ENCODE measurements around the gene CACNA1A. TPM values are rescaled to one million over a fixed set of nuclear protein-coding genes. Genes with fewer than 3 reads are reported as not detected.
"Not testable (repeated sequence)": the region's sequence is repeated elsewhere in the genome, so short reads cannot be mapped to it uniquely, and the experiment has no call there.

CACNA1A gene
- total RNA-seq, 1 donor from 2014 or later = 0.05 TPM

DNA sequence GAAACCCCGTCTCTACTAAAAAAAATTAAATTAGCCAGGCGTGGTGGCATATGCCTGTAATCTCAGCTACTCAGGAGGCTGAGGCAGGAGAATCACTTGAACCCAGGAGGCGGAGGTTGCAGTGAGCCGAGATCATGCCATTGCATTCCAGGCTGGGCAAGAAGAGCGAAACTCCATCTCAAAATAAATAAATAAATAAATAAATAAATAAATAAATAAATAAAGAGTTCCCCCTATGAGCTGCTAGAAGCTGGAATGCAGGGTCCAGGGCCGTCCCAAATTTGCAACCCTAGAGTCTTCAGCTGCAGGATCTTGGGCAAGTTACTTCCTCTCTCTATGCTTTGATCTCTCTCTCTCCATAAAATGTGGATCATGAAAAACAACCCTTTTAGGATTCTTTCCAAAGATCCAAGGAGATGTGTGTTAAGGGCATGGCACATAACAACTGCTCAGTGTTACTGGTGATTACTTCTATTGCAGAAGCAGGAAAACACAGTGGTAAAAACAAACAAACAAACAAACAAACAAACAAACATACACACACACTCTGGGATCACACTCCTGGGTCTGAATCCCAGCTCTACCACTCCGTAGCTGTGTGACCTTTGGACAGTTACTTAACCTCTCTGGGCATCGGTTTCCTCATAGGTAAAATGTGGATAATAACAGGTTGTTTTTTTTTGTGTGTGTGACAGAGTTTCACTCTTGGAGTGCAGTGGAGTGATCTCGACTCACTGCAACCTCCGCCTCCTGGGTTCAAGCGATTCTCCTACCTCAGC, 78.8 kb downstream of the CACNA1A start:
- DNase-seq (ENCODE audit: low read depth) = no peak

DNA sequence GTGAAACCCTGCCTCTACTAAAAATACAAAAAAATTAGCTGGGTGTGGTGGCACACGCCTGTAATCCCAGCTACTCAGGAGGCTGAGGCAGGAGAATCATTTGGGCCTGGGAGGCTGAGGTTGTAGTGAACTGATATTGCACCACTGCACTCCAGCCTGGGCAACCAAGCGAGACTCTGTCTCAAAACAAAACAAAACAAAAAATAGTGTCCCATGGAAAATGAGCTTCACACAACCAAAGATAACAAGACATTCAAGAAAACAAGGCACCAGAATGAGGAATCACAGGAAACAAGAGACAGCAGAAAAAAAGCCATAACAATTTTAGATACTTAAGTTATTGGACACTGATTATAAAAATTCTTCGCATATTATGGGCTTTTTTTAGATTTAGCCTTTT, 80.4 kb downstream of the CACNA1A start:
- not testable (repeated sequence) for DNase-seq (ENCODE audit: low read depth)

DNA sequence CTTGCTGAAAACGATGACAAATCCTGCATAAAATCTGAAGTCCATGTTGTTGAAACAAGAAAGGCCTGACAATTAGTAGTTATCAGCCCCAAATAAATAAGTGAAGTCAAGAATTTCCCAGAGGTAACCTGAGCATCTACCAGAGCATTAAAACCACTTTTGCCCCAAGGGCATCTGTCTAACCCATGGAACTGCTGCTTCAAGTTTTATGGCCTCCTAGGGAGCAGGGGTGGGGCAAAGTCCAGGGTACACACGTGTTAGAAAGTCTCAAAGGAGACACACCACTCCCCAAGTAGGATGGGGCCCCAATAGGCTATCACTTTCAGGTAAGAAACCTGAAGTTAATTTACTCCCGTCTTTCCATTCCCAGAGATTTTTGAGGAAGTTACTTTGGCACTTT, 81.1 kb downstream of the CACNA1A start:
- DNase-seq (ENCODE audit: low read depth) = peak; percentile 12

- no peak for DNase-seq (ENCODE audit: low read depth)
Observed at GRCh38 chr19:13420780-13421179, 85.5 kb downstream of the CACNA1A start.

GRCh38 chr19:13417054-13417453, 89.2 kb downstream of the CACNA1A start:
- DNase-seq (ENCODE audit: low read depth) = peak; percentile 33

- DNase-seq (ENCODE audit: low read depth) = no peak
Observed at GRCh38 chr19:13411899-13412298, 94.4 kb downstream of the CACNA1A start.

- no peak for DNase-seq (ENCODE audit: low read depth)
Observed at GRCh38 chr19:13410946-13411345, 95.3 kb downstream of the CACNA1A start.

- DNase-seq (ENCODE audit: low read depth) = no peak
Observed at GRCh38 chr19:13408889-13409518, 97.3 kb downstream of the CACNA1A start.

GRCh38 chr19:13404236-13404635, 102.0 kb downstream of the CACNA1A start:
- no peak for DNase-seq (ENCODE audit: low read depth)

GRCh38 chr19:13401388-13401787, 104.9 kb downstream of the CACNA1A start:
- peak; percentile 67 for DNase-seq (ENCODE audit: low read depth)

- peak; percentile 79 for DNase-seq (ENCODE audit: low read depth)
Observed at GRCh38 chr19:13400296-13400695, 106.0 kb downstream of the CACNA1A start.

DNA sequence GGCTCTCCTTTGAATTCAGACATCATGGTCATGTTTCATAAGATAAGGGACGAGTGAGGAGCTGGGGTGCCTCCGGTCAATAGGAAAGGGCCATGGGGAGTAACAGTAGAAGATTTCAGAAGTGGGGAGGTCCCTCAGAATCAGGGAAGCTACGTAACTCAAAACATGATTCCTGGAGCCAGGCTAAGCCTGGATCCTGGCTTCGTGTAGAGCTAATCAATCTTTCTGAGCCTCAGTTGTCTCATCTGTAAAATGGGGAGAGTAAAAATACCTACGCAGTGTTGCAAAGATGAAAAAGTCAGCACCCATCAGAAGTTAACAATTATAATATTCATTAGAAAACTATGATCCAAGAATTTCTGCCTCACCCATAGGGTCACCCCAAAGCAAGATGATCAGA, 106.5 kb downstream of the CACNA1A start:
- DNase-seq (ENCODE audit: low read depth) = no peak

DNA sequence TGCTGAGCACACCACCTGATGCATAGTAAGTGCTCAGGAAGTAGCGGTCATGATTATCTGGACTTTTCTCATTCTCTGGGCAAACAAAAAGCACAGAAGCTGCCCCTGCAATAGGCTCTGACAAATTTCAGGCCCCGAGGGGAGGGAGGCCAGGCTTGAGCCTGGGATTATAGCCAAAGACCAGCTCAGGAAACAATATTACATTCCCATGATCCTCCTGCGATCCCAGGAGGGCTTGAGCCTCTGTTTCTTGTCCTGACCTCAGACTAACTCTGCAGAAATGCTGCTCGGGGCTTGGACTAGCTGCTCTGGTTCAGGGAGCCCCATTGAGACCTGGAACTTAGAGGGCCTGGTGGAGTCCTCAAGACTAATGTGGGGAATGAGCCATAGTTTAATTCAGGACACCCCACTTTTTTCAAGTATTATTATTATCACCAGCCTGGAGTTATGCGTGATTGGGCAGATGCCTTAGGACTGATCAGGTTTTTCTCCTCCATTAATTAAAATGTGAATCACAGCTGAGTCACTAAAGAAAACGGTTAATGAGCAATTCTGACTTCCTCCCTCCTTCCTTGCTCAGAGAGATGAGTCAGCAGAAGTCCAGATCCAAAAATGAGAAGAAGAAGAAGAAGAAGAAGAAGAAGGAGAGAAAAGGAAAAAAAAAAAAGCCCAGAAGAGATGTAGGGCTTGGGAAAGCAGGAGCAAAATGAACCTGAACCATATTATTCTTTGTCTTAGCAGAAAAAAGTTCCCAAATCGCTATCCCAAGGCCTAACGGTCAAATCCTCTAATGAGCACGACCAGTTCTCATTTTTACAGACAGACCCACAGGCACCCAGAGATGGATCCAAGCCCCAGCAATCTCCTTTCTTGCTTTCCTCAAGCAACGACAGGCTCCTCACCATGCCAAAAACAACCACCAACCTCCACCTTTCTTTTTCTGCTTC, 107.2 kb downstream of the CACNA1A start:
- peak; percentile 95 for DNase-seq (ENCODE audit: low read depth)

GRCh38 chr19:13398182-13398581, 108.1 kb downstream of the CACNA1A start:
- DNase-seq (ENCODE audit: low read depth) = no peak

GRCh38 chr19:13396250-13397080, 109.8 kb downstream of the CACNA1A start:
- peak; percentile 89 for DNase-seq (ENCODE audit: low read depth)

- no peak for DNase-seq (ENCODE audit: low read depth)
Observed at GRCh38 chr19:13382633-13382938, 123.7 kb downstream of the CACNA1A start.

DNA sequence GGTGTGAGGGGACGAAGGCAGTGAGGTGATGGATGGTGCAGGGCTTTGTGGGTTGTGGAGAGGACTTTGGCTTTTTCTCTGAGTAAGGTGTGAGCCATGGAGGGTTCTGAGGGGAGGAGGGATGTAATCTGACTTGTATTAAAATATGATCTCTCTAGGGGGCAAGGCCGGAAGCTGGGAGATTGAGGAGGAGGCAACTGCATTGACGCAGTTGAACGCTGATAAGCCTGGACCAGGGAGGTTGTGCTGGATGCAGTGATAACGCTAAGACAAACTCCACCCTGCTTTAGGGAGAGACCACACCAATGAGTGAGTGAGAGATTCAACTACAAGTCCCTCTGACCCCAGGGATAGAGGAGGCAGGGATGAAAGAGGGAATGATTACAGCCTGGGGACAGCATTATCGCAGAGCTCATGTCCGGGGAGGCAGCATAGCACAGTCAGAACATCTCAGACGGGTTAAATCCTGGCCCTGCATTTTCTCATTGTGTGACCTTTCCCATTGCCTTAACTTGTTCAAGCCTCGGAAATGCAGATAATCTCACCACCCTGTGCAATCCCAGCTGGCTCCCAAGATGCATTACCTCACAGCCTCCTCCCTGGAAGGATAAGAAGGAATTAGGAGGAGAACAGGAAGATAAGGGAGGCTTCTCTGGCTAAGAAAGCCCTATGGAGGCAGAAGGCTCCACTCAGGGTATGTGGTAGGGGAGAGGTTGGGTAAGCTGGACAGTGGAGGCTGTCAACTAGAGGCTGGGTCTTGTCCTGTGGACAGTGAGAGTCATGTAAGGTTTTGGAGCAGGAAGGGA, 124.2 kb downstream of the CACNA1A start:
- DNase-seq (ENCODE audit: low read depth) = no peak

GRCh38 chr19:13376537-13376936, 129.7 kb downstream of the CACNA1A start:
- DNase-seq (ENCODE audit: low read depth) = no peak

DNA sequence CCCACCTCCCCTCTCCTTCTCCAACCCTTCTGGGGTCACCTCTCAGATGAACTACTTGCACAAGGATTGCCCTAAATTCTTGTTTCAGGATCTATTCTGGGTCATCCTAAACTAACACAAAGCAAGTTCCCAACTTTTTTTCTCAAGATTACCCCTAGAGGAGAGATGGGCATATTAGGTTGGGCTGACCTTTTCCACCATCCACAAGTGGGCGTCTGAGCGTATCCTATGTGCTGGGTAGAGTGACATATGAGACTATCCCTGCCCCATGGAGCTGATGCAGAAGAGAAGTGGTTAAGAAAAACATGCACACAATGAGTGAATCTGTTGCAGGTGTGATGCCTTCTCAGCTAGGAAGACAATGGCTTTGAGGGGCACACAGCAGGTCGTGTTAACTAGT, 132.7 kb downstream of the CACNA1A start:
- DNase-seq (ENCODE audit: low read depth) = no peak

- DNase-seq (ENCODE audit: low read depth) = no peak
Observed at GRCh38 chr19:13370948-13371347, 135.3 kb downstream of the CACNA1A start.
